GM21515 (cell line): ENCODE data around the gene NDUFS7.

Experiments
- ATAC-seq: cut with Tn5 transposase; IDR thresholded peaks from one replicate; pipeline ENCODE4 v1.9.1; 2021; ENCODE audit not compliant: unreplicated experiment

Gene NDUFS7

DNA sequence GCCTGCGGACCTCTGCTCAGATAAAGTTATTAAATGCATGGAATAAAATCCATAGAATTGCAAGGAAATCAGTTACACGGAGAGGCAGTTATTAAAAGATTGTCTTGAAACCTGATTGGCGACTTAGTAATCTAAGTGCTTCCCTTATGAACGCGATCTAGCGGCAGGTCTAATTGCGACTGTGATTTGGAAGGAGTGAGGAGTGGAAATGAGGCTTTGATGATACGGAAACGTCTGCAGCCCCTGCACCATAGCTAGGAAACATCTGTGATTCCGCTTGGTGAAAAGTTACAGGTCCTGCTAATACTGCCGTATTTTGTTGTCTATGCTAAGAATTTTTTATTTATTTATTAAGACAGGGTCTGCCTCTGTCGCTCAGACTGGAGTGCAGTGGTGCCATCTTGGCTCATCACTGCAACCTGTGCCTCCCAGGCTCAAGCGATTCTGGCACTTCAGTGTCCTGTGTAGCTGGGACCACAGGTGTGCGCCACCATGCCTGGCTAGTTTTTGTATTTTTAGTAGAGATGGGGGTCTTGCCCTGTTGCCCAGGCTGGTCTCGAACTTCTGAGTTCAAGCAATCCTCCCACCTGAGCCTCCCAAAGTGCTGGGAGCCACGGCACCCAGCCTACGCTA lies 887 bp downstream of the NDUFS7 start:
- ATAC-seq: no peak

DNA sequence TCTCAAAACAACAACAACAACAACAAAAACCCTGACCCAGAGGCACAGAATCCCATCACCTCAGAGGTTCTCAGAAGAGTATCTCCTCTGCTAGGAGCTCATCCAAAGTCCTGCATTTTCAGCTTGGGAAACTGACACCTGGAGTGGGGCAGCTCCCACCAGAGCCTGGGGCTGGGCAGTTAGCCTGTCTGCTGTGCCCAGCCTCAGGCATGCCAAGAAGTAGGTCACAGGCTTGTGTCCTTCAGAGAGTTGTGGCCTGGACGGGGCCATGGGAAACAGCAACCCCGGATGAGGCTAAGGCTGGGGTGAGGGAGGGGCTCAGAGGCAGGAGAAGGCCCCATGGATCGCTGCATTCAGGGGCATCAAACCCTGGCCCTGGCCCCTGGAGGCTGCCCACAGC lies 2.1 kb downstream of the NDUFS7 start:
- ATAC-seq: no peak

DNA sequence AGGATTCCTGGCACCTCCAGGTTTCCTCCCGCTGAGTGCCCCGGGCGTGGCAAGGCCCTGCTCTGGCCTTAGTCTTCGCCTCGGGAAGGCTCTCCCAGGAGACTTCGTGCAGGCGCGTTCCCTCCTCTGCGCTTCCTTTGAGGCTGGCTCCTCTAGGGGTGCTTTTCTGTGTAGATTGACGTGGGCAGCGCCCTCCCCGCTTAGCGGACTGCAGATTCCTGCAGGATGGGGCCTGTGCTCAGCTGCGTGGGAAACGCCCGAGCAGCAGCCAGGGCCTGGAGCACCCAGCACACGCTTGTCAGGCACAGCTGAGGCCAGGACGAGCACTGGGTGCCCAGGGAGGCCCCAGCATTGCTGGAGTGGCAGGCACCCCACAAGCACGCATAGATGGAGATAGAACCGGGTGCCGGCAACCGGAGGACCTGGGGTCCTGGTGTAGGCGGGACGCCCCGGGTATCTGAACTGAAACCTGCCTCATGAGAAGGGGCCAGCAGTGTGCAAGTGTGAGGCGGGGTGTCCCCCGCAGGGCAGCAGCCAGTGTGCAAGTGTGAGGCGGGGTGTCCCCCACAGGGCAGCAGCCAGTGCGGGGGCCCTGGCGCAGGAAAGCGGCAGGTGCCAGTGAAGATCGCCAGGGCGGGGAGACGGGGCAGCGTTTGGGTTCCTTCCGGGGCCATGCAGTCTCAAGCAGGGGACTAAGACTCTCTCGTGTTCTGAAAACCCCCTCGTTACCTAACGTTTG lies 3.4 kb downstream of the NDUFS7 start:
- no peak for ATAC-seq

DNA sequence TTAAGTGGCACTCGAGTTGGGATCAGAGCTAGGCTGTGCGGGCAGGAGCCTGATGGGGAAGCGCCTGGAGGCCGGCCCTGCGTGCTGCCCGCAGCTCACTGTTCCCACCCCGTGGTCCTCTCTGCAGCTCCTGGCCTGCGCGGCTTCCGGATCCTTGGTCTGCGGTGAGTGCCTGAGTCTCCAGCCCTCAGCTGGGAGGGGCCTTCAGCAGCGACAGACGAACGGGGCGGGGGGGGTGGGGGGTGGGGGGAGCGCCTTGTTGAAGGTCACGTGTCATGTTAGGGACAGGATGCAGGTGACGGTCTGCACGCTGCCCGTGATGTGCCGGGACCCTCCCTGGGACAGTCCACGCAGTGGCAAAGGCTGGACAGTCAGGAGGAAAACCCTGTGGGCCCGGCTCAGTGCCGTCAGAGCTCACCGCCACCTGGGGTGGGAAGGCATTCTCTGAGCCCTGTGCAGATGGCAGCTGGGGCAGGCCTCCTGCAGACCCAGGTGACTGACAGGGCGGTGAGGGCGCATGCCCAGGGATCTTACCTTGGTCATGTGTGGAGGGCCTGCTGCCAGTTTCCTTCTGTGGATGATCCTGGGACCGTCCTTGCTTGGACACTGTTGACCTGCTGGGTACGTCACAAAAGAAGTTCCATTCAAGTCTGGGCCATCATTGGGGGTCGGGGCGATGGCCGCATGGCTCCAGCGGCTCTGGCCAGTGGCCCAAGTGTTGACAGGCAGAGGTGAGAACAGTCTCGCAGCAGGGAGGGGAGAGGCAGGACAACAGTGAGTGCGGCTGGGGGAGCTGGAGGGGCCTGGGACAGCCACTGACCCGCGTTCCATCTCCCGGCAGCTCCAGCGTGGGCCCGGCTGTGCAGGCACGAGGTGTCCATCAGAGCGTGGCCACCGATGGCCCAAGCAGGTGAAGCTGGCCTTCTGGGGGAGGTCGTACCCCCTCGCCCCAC lies 4.3 kb downstream of the NDUFS7 start:
- ATAC-seq: no peak

DNA sequence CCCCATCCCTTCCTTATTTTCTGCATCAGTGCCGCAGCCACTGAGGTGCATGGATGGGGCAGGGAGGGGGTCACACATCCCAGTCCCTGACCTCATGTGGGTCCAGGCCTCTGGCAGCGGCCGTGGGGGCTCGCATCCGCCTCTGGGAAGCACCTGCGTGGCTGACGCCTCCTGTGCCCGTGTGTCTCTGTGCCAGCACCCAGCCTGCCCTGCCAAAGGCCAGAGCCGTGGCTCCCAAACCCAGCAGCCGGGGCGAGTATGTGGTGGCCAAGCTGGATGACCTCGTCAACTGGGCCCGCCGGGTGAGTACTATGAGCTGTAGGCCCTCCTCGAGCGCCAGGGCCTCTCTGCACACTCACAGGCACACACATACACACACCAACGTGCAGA lies 4.9 kb downstream of the NDUFS7 start:
- ATAC-seq: no peak

DNA sequence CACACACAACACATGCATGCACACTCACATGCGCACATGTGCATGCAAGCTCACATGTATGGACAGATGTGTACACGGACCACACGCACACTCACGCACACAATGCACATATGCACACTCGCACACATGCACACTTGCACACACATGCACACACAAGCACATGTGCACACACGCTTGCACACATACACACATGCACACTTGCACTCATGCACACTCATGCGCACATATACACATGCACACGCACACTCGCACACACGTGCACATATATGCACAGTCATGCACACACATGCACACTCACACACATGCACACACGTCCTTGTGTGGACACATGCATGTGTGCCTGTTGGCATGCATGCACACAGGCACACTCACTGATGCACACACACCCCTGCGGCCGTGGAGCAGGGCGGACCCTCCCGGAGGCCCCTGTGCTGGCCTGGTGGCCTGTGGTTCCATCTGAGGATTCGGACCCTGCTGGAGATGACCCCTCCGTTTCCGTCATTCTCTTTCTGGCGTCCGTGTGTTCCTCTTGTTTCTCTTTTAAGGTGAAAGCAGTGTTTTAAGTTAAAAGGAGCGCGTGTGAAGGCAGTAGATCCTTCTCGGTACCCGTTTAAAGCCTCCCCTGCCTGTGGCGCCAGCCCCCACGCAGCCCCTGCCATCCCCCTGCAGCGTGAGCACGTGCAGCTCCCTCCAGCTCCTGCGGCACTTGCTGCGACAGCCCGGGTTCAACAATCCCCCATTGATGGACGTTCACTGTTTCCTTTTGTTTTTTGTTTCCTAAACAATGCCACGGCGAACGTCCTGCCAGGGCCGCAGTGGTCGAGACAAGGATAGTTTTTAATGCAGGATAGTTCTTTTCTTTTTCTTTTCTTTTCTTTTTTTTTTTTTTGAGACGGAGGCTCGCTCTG lies 5.6 kb downstream of the NDUFS7 start:
- ATAC-seq: no peak

DNA sequence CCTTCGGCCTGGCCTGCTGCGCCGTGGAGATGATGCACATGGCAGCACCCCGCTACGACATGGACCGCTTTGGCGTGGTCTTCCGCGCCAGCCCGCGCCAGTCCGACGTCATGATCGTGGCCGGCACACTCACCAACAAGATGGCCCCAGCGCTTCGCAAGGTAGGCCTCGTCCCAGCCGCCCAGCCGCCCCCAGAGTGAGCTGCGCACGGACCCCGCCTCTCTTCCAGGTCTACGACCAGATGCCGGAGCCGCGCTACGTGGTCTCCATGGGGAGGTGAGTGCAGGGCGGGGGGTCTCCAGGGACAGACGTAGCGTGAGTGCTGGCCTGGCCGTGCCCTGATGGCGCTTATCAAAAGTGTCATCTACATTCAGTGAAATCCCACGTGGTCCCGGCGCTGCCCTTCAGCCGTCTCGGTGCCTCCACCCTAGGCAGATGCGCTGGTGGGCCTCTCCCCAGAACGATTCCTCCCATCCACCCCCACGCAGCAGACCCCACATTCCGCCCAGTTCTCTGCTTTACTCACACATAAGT lies 7.2 kb downstream of the NDUFS7 start:
- ATAC-seq: no peak

DNA sequence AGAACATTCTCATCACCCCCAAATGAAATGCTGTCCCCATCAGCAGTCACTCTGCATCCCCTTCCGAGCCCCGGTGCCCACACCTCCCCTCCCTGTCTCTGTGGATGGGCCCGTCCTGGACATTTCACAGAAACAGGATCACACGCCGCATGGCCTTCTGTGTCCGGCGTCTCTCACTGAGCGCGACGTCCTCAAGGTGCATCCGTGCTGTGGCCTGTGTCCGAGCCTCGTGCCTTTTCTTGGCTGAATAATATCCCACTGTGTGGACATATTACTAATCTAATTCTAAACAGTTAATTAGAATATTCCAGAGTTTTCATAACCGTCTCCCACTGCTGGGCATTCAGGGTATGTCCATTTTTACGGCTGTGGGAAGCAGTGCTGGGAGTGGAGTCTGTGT lies 8.7 kb downstream of the NDUFS7 start:
- no peak for ATAC-seq

DNA sequence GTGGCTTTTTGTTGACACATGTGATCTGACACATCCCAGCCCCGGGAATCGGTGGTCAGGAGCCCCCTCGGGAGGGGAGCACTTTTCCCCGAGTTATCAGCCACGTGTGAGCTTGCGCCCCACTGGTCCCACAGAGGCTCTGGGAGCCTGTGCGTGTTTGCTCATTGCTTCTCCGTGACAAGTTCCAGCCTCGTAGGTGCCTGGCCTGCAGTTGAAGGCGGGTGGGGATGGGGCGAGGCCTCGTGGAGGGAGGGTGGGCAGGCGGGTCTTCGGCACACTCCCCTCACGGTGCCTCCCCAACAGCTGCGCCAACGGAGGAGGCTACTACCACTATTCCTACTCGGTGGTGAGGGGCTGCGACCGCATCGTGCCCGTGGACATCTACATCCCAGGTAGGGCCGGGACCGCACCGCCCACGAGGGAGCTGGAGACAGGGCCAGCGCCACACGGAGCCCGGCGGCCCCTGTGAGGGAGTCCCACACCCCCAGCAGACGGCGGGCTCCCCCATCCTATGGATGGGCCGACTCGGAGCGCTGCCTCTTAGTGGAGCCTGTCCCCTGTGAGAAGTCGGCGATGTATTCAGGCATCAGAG lies 9.3 kb downstream of the NDUFS7 start:
- ATAC-seq: no peak

DNA sequence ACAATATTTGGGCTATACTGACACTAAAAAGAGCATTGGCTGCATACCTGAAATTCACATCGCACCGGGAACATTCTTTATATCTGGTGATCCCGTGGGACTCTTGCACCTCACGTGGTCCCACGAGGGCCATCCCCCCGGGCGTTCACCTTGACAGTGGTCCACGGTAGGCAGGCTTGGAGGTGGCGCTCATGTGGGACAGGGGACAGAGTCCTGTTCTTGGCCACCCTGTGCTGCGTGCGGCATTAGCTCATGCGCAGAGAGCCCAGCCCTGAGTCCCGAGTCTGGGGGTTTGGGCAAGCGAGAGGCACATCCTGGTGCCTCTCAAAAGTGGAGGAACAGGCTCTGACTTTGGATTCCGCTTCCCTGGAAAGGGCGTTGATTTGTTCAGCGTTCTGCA lies 10.1 kb downstream of the NDUFS7 start:
- ATAC-seq: no peak

DNA sequence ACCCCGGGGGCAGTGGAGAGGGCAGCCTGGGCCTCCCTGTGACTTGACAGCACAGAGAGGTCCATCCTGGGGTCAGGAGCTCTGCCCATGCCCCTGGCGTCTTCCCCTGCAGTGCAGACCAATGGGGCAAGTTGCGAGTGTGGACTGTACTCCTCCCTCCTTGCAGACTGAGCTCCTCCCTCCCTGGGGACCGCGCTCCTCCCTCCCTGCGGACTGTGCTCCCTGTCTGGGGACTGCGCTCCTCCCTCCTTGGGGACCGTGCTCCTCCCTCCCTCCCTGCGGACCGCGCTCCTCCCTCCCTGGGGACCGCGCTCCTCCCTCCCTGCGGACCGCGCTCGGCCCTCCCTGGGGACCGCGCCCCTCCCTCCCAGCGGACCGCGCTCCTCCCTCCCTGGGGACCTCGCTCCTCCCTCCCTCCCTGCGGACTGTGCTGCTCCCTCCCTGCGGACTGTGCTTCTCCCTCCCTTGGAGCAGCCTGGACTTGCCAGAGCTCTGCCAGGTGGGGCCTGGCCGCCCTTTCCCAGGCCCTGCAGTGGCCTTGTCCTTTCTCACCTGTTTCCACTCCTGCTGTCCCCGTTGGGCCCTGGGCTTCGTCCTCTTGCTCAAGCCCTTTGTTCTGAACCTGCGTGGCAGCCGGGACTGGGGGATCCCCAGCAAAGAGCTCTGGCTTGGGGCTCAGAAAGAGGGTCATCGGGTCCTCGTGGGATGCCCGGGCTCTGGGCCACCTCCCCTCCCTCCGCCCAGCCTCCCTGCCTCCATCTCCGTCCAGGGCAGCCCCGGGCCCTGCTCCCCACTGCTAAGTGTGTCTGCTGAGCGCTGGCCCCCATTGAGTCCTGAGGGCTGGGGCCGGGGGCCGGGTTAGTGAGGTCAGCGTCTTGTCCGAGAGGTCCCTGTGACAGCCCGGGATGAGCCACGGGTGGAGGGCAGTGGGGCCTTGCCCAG lies 10.8 kb downstream of the NDUFS7 start:
- ATAC-seq: no peak

DNA sequence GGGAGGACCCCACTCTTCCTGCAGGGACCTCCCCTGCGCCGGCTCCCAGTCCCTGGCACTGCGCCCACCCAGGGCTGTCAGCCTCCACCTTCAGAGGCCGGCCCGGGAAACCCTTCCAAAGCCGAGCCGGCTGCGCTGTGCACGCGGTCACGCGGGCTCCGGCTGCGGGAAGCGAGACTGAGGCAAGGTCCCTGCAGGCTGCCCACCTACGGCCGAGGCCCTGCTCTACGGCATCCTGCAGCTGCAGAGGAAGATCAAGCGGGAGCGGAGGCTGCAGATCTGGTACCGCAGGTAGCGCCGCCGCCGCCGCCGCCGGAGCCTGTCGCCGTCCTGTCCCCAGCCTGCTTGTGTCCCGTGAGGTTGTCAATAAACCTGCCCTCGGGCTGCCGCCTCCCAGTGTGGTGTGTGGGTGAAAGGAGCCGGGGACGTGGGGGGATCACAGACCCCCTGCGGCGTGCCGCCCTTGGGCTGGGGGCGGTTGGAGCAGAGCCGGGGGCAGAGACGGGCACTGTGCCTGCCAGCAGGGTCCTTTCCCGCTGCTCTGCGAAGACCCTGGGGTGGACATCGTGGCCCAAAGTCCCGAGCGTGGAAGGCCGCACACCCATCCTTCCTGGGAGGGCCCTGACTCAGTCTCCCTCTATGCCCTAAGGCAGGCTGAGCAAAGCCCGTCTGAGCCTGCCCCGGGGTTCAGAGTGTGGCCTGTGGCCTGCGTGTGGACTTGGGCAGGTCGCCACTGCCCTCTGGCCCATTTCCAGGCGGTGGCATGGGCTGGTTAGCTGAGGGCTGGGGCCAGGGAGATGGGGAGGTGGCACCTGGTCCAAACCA lies 11.7 kb downstream of the NDUFS7 start:
- ATAC-seq: no peak

DNA sequence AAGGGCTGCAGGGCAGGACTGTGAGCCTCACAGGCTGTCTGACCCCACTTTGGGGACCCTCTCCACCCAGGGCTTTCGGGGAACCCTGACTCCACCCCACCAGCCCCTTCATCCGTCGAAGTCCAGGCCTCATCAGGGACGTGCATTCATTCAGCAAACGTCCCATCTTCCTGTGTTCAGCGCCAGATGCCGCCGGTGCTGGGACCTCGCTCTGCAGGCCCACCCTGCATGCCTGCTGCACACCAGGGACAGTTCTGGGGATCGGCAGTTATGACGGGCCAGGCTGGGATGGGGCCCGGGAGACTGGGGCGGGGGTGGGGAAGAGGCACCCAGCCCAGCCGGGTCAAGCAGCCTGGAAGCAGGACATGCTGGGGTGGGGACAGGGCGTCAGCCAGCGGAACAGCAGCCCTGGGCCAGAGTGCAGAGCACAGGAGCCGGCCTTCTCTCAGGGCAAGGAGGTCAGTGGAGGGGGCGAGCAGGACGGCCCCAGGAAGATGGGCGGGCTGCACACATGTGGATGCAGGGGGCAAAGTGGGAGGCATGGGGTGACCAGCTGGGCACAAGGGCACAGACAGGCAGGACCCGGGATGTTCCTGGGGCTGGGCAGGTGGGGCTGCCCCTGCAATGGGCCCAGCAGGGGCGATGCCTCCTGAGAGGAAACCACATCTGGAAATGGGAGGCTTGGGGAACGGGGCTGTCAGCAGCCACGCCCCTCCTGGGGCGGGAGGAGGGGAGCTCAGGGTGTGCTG lies 12.5 kb downstream of the NDUFS7 start:
- ATAC-seq: no peak

DNA sequence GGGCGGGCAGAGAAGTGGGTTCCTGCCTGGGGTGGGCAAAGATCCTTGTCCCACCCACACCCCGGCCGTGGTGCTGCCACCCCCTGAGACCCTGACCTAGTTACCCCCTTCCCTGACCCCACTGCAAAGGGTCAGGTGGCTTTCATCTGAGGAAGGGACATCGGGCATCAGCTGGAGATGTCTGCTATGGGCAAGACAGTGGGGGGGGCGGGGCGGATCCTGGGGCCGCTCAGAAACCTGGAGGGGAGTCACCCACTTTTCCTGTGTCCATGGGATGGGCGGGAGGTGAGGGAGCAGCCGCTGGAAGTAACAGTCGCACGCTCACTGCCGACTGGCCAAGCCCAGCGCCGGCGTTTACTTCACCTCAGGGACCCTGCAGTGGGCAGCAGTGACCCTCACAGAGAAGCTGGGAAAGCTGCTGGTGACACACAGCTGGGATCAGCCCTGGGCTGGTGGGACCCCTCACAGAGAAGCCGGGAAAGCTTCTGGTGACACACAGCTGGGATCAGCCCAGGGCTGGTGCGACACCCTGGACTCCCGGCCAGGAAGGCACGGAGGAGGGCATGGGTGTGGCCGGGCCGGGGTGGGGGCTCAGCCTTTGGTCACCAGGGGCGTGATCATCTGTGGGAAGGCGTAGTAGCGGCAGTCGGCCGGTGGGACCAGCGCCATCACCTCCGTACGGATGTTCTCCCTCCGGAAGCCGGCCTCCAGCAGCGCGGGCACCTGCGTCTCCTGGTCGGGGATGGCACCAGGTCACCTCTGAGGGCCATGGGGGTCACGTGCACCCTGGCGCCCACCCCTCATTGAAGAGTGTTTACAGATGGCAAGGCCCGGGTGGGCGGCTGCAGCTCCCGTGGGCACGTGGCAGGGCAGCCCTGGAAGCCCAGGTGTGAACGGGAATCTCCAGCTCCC lies 13.3 kb downstream of the NDUFS7 start:
- no peak for ATAC-seq

DNA sequence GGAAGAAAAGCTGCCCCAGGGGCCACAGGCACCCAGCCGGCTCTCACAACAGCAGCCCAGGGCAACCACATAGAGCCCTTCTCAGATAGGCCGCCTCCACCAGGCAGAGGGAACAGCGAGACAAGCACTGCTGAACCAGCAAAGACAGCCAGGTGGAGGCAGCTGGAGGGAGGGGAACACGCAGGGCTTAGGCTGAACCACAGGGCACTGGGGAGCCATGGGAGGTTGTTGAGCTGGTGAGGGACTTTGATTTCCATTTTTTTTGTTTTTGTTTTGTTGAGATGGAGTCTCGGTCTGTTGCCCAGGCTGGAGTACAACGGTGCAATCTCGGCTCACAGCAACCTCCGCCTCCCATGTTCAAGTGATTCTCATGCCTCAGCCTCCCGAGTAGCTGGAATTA lies 14.1 kb downstream of the NDUFS7 start:
- ATAC-seq: no peak

DNA sequence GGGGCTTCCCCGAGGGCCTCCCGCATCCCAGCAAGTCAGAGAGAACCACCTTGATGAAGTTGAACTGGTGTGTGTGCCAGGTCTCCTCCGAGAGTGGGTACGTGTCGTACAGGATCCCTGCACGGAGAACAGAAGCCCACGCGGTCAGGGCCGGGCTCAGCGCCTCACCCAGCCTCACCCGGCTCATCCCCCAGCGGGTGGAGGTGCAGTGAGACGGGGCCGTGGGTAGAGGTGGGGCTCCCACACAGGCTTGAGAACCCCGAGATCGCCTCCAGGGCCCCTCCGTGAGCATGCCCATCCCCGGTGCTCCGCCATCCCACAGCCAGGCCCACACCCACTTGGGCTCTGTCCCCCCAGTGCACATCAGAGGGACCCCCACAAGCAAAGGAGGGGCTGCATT lies 15.4 kb downstream of the NDUFS7 start:
- no peak for ATAC-seq
